Activated CD4-positive, alpha-beta T cell treated with anti-CD3 and anti-CD28 coated beads, Interleukin-2, amount 50 U/mL, for 48 hours (primary cell): Measurements from ENCODE around the gene CPNE7.
A peak's percentile ranks its signal among the peaks of the same experiment; 100 is the strongest.

Experiments
- DNase-seq, 2 experiments: peaks; one replicate each; pipeline ENCODE4 v3.0.0-alpha.2; 2020

Gene CPNE7

GRCh38 chr16:89606006-89606405 is 30.4 kb downstream of the CPNE7 start:
- no peak for DNase-seq

- no peak for DNase-seq
Measured at GRCh38 chr16:89607453-89607852, 31.9 kb downstream of the CPNE7 start.

- DNase-seq, result no peak
Measured at GRCh38 chr16:89607937-89608740, 32.6 kb downstream of the CPNE7 start.

GRCh38 chr16:89610108-89610453 is 34.5 kb downstream of the CPNE7 start:
- DNase-seq, result no peak

GRCh38 chr16:89612415-89613166 is 37.0 kb downstream of the CPNE7 start:
- DNase-seq, result no peak

GRCh38 chr16:89613231-89613953 is 37.8 kb downstream of the CPNE7 start, which contains the start of gene DPEP1:
DPEP1 (plus strand) TSS chr16:89613642; CDS start chr16:89630411, 16,769 bp downstream.
- DNase-seq, result no peak

- DNase-seq, result no peak
Measured at GRCh38 chr16:89613954-89614459, 38.4 kb downstream of the CPNE7 start.

- DNase-seq, result no peak
Measured at GRCh38 chr16:89615176-89615575, 39.6 kb downstream of the CPNE7 start.

- peak; percentile 19 to 32 for DNase-seq
Measured at GRCh38 chr16:89615596-89616090, 40.1 kb downstream of the CPNE7 start.

GRCh38 chr16:89616623-89617022 is 41.1 kb downstream of the CPNE7 start:
- no peak for DNase-seq

- DNase-seq, result no peak
Measured at GRCh38 chr16:89617036-89617435, 41.5 kb downstream of the CPNE7 start.

- no peak for DNase-seq
Measured at GRCh38 chr16:89618109-89618998, 42.8 kb downstream of the CPNE7 start.

GRCh38 chr16:89619840-89620239 is 44.3 kb downstream of the CPNE7 start:
- DNase-seq, result no peak

- DNase-seq, result no peak
Measured at GRCh38 chr16:89620406-89620841, 44.9 kb downstream of the CPNE7 start.

- DNase-seq, result no peak
Measured at GRCh38 chr16:89621136-89621697, 45.7 kb downstream of the CPNE7 start.

- no peak for DNase-seq
Measured at GRCh38 chr16:89621698-89622409, 46.3 kb downstream of the CPNE7 start.

GRCh38 chr16:89623511-89624261 is 48.1 kb downstream of the CPNE7 start:
- DNase-seq, result no peak

- no peak for DNase-seq
Measured at GRCh38 chr16:89624777-89625761, 49.5 kb downstream of the CPNE7 start.
